Central memory CD8-positive, alpha-beta T cell (primary cell): ENCODE data around the gene SORCS2.

Experiments
- ATAC-seq: fragments of 150-1000 bp; cut with Tn5 transposase; replicated peaks from 2 replicates; pipeline ENCODE4 v1.10.0; 2022; ENCODE audit warnings: mild to moderate bottlenecking, moderate FRiP score, moderate number of reproducible peaks; ENCODE audit not compliant: poor library complexity, severe bottlenecking; ENCODE audit errors: extremely low read depth
- DNase-seq, 2 donors: peaks; one replicate each; pipeline ENCODE4 v3.0.0; 2021; ENCODE audit warnings: low spot score in 2 of 2
- H3K27ac Mint-ChIP-seq: one replicate; pipeline ENCODE4 v1.8.0; 2022; ENCODE audit warnings: low read depth, mild to moderate bottlenecking, moderate library complexity, mixed read lengths
- H3K27me3 Mint-ChIP-seq: one replicate; pipeline ENCODE4 v1.8.0; 2022; ENCODE audit warnings: mixed read lengths
- H3K36me3 Mint-ChIP-seq: one replicate; pipeline ENCODE4 v1.8.0; 2022; ENCODE audit warnings: mild to moderate bottlenecking, moderate library complexity, mixed read lengths; ENCODE audit not compliant: insufficient read depth
- H3K4me1 Mint-ChIP-seq: one replicate; pipeline ENCODE4 v1.8.0; 2022; ENCODE audit warnings: mixed read lengths
- H3K4me3 Mint-ChIP-seq: one replicate; pipeline ENCODE4 v1.8.0; 2022; ENCODE audit warnings: mild to moderate bottlenecking, moderate library complexity, mixed read lengths
- H3K9me3 Mint-ChIP-seq: one replicate; pipeline ENCODE4 v1.8.0; 2022; ENCODE audit warnings: mixed read lengths

Gene SORCS2

GRCh38 chr4:7699825-7700224, 507.5 kb downstream of the SORCS2 start:
- DNase-seq = no peak
- Mint-ChIP-seq H3K4me3 (no peak overlapping the region), H3K9me3 (no peaks in the 10 kb centered on the region), H3K27me3 (peaks cover 55% of the 10 kb centered on the region), H3K27ac (no peak overlapping the region), H3K36me3 (no peaks in the 10 kb centered on the region), H3K4me1 (peaks cover 11% of the 10 kb centered on the region)
- no peak for ATAC-seq

- Mint-ChIP-seq H3K4me1 (peaks cover 11% of the 10 kb centered on the region), H3K36me3 (no peaks in the 10 kb centered on the region), H3K27ac (no peak overlapping the region), H3K27me3 (peaks cover 55% of the 10 kb centered on the region), H3K4me3 (no peak overlapping the region), H3K9me3 (no peaks in the 10 kb centered on the region)
- DNase-seq (no peak), ATAC-seq (no peak)
These were observed 508.3 kb downstream of the SORCS2 start for GRCh38 chr4:7700665-7701064.

DNA sequence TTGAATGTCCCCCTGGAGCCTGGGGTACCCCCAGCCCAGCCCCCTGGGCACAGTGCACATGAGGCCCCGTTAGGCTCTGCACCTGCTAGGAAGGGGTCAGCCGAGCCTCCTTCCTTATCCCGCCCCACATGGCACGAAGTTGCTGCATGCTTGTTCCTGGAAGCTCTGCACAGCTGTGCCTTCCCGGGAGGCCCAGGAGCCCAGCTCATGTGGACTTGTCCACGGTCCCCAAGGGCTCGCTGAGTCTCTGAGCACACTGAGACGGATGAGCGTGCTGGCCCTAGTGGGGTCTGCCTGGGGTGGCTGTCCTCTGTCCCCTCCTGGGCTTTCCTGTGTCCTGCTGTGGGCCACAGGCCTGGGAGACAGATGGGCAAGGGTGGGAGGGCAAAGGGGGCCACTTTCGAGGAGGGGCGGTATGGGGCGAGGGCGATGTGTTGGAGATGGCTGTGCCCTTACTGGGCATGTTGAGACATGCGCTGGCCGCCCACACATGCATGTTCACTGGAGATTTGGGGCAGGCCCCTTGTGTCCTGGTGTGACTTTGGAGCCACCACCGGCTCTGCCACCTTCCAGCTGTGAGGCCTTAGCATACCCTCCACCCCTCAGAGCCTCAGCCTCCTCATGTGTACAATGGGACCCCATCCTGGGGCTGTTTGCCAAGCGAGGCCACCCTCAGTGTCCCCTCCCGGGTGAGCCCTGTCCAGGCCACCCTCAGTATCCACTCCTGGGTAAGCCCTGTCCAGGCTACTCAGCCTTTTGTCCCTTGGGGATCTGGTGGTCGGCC, 509.7 kb downstream of the SORCS2 start:
- no peak for ATAC-seq
- H3K9me3 Mint-ChIP-seq = no peaks in the 10 kb centered on the region
- peak overlapping the region; percentile 29 for H3K27ac Mint-ChIP-seq
- peaks cover 50% of the 10 kb centered on the region for H3K27me3 Mint-ChIP-seq
- H3K36me3 Mint-ChIP-seq = no peaks in the 10 kb centered on the region
- H3K4me1 Mint-ChIP-seq = peaks cover 11% of the 10 kb centered on the region
- DNase-seq = no peak
- no peak overlapping the region for H3K4me3 Mint-ChIP-seq

- Mint-ChIP-seq H3K9me3 (no peaks in the 10 kb centered on the region), H3K4me1 (peaks cover 11% of the 10 kb centered on the region), H3K4me3 (no peak overlapping the region), H3K27ac (no peak overlapping the region), H3K27me3 (peaks cover 34% of the 10 kb centered on the region), H3K36me3 (no peaks in the 10 kb centered on the region)
- DNase-seq (no peak), ATAC-seq (no peak)
These were observed 511.4 kb downstream of the SORCS2 start for GRCh38 chr4:7703688-7704087.

DNA sequence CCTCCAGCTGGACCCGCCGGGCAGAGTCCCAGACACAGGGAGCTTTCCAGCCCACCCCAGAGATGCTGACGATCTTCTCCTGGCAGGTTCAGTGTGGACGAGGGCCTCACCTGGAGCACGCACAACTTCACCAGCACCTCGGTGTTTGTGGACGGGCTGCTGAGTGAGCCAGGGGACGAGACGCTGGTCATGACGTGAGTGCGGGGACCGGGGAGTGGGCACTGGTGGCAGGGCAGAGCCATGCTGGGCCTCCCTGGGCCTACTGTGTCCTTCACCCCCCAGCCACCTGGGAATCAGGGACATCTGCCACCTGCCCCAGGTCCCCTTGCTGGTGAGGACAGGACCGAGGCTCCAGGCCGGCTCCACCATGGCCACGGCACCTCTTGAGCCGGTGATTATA, 511.8 kb downstream of the SORCS2 start:
- Mint-ChIP-seq H3K4me3 (no peak overlapping the region), H3K9me3 (no peaks in the 10 kb centered on the region), H3K4me1 (peaks cover 11% of the 10 kb centered on the region), H3K27ac (no peak overlapping the region), H3K36me3 (no peaks in the 10 kb centered on the region), H3K27me3 (peaks cover 30% of the 10 kb centered on the region)
- DNase-seq (no peak), ATAC-seq (no peak)

GRCh38 chr4:7704625-7705024, 512.3 kb downstream of the SORCS2 start:
- H3K36me3 Mint-ChIP-seq = no peaks in the 10 kb centered on the region
- no peak overlapping the region for H3K4me3 Mint-ChIP-seq
- no peak overlapping the region for H3K27ac Mint-ChIP-seq
- DNase-seq = no peak
- no peaks in the 10 kb centered on the region for H3K9me3 Mint-ChIP-seq
- no peak for ATAC-seq
- peaks cover 24% of the 10 kb centered on the region for H3K27me3 Mint-ChIP-seq
- peaks cover 11% of the 10 kb centered on the region for H3K4me1 Mint-ChIP-seq

DNA sequence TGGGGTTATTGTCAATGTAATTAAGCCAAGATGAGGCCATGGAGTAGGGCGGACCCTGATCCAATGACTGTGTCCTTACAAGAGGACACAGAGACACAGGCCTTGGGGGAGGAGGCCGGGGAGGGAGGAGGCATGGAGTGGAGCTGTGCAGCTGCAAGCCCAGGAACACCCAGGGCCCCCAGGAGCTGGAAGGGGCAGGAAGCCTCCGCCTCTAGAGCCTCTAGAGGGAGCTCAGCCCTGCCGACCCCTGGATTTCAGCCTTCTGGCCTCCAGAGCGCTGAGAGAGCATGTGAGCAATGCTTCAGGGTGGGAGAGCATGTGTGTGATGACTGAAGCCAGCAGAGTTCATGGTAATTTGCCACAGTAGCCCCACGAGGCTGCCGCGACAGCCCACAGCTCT, 512.7 kb downstream of the SORCS2 start:
- no peaks in the 10 kb centered on the region for H3K9me3 Mint-ChIP-seq
- H3K27me3 Mint-ChIP-seq = peaks cover 20% of the 10 kb centered on the region
- no peak for DNase-seq
- peaks cover 11% of the 10 kb centered on the region for H3K4me1 Mint-ChIP-seq
- H3K27ac Mint-ChIP-seq = no peak overlapping the region
- no peak for ATAC-seq
- no peak overlapping the region for H3K4me3 Mint-ChIP-seq
- no peaks in the 10 kb centered on the region for H3K36me3 Mint-ChIP-seq

- ATAC-seq = no peak
- Mint-ChIP-seq H3K4me3 (no peak overlapping the region), H3K36me3 (no peaks in the 10 kb centered on the region)
These were observed 513.3 kb downstream of the SORCS2 start for GRCh38 chr4:7705593-7705992.

GRCh38 chr4:7708238-7708637, 515.9 kb downstream of the SORCS2 start:
- ATAC-seq = no peak
- no peak for DNase-seq
- H3K27ac Mint-ChIP-seq = no peak overlapping the region
- H3K27me3 Mint-ChIP-seq = peaks cover 6% of the 10 kb centered on the region
- H3K9me3 Mint-ChIP-seq = no peaks in the 10 kb centered on the region
- H3K4me3 Mint-ChIP-seq = no peak overlapping the region
- no peaks in the 10 kb centered on the region for H3K36me3 Mint-ChIP-seq
- peaks cover 4% of the 10 kb centered on the region for H3K4me1 Mint-ChIP-seq

More at GRCh38 chr4:7705593-7705992, 513.3 kb downstream of the SORCS2 start:
- DNase-seq = no peak
- Mint-ChIP-seq H3K27me3 (peaks cover 15% of the 10 kb centered on the region), H3K27ac (no peak overlapping the region), H3K9me3 (no peaks in the 10 kb centered on the region), H3K4me1 (peaks cover 11% of the 10 kb centered on the region)

- Mint-ChIP-seq H3K9me3 (no peaks in the 10 kb centered on the region), H3K4me1 (no peaks in the 10 kb centered on the region), H3K27me3 (no peaks in the 10 kb centered on the region), H3K4me3 (no peak overlapping the region), H3K27ac (no peak overlapping the region), H3K36me3 (no peaks in the 10 kb centered on the region)
- DNase-seq (no peak), ATAC-seq (no peak)
These were observed 516.6 kb downstream of the SORCS2 start for GRCh38 chr4:7708981-7709380.

DNA sequence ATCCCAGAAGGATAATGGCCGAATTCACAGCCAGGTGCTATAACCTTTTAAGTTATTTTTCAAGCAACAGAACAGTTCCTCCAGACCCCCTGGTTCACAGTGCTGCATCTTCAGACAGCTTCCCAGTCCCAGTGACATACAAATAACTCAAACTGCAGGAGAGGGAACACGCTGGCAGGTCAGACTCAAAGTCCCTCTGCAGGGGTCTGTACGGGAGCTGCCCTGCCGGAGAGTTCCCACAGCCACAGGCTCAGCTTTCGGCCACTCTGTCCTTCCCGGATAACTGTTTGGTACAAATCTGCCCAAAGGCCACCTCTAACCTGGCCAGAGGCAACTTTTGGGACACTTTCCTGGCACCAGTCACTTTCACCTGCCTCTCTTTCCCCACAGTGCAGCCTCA, 517.1 kb downstream of the SORCS2 start:
- DNase-seq (no peak), ATAC-seq (no peak)
- Mint-ChIP-seq H3K27ac (no peak overlapping the region), H3K27me3 (no peaks in the 10 kb centered on the region), H3K4me1 (no peaks in the 10 kb centered on the region), H3K4me3 (no peak overlapping the region), H3K36me3 (no peaks in the 10 kb centered on the region), H3K9me3 (no peaks in the 10 kb centered on the region)

- no peak for ATAC-seq
- DNase-seq = no peak
- H3K27ac Mint-ChIP-seq = peak overlapping the region; percentile 32
- H3K4me1 Mint-ChIP-seq = no peaks in the 10 kb centered on the region
- H3K9me3 Mint-ChIP-seq = no peaks in the 10 kb centered on the region
- H3K36me3 Mint-ChIP-seq = no peaks in the 10 kb centered on the region
- H3K4me3 Mint-ChIP-seq = no peak overlapping the region
- H3K27me3 Mint-ChIP-seq = no peaks in the 10 kb centered on the region
These were observed 517.8 kb downstream of the SORCS2 start for GRCh38 chr4:7710126-7710525.

DNA sequence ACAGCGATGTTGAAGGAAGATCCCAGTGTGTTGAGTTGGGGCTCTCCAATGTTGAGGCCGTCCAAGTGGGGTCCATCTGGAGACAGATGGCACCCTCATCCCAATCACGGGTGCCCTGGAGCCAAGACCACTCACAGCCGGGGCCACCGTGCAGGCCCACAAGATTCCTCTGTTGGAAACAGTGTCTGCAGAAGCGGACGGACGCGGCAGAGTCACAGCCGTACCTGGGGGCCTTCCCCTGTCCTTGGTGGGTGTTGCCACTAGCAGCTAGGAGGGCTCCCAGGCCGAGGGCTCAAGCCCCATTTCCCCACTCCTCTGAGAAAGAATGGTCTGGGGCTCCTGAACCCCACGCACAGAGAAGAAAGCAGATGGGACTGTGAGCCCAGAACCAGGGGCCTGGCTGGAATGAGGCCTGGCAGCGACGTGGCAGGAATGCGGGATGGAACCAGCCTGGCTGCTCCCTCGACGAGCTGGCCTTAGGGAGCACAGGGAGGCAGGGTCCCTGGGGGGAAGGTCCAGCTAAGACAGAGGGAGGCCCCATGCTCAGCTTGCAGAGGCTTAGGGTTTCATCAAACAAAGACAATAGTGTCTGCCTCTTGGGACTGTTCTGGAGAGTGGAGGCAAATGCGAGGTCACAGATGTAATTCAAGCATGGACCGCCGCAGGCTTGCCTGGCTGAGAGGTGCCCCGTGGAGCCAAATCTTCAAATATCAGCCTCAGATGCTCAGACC, 518.4 kb downstream of the SORCS2 start:
- H3K27ac Mint-ChIP-seq = peak overlapping the region; percentile 32
- no peaks in the 10 kb centered on the region for H3K4me1 Mint-ChIP-seq

More for the DNA sequence above, 518.4 kb downstream of the SORCS2 start:
- DNase-seq (no peak), ATAC-seq (no peak)
- Mint-ChIP-seq H3K4me3 (no peak overlapping the region), H3K36me3 (no peaks in the 10 kb centered on the region), H3K9me3 (no peaks in the 10 kb centered on the region), H3K27me3 (no peaks in the 10 kb centered on the region)
